SH-SY5Y (cell line): ENCODE results near the gene TAAR6.

Experiments used
- GATA2 ChIP-seq: IDR thresholded peaks from 2 replicates; pipeline ENCODE4 v1.6.1; 2011; ENCODE audit warnings: mild to moderate bottlenecking, low read depth, low read length
- GATA3 ChIP-seq: IDR thresholded peaks from 2 replicates; pipeline ENCODE4 v1.6.1; 2011; ENCODE audit warnings: low read depth, mild to moderate bottlenecking, low read length, moderate library complexity

- TF ChIP-seq GATA3 (no peak), GATA2 (no peak)
Measured at GRCh38 chr6:132530293-132530974, 39.7 kb upstream of the TAAR6 start.
